H1 (cell line): ENCODE results near the gene LAMB3. TPM values are rescaled to one million over a fixed set of nuclear protein-coding genes. Genes with fewer than 3 reads are reported as not detected.

Experiments
- CTCF ChIA-PET: fragments of 300-600 bp; sonication (Branson Sonifier 250); formaldehyde crosslinking; loops from one replicate; lab custom pipeline; 2021; ENCODE audit not compliant: partially characterized antibody; lab: Charles Lee
- POLR2A ChIA-PET: fragments of 300-600 bp; sonication (Branson Sonifier 250); formaldehyde crosslinking; loops from one replicate; lab custom pipeline; 2021; ENCODE audit warnings: inconsistent platforms; ENCODE audit not compliant: partially characterized antibody; lab: Charles Lee
- DNase-seq, 2 experiments: peaks; one replicate each; pipeline versions ENCODE4 v3.0.0 to v3.0.0-alpha.2; 2010 to 2022; ENCODE audit warnings: low spot score in 2 of 2, low read depth in 1 of 2, mixed read lengths in 1 of 2
- FAIRE-seq: peaks from 2 replicates; lab custom pipeline; 2011; peaks lifted over from hg19 to GRCh38; lab: Jason Lieb, UNC
- H2AFZ ChIP-seq: 2 replicates; pipeline ENCODE4 v1.8.1; 2012; ENCODE audit warnings: low read length, inconsistent platforms
- H2AK5ac ChIP-seq: 2 replicates; pipeline ENCODE4 v1.6.1; 2013; ENCODE audit warnings: low read depth, low read length
- H2BK120ac ChIP-seq: replicated peaks from 2 replicates; pipeline ENCODE3; 2013; ENCODE audit warnings: low read depth, low read length, inconsistent platforms
- H2BK12ac ChIP-seq: 2 replicates; pipeline ENCODE4 v1.6.1; 2013; ENCODE audit warnings: low read depth, low read length
- H2BK15ac ChIP-seq: 2 replicates; pipeline ENCODE4 v1.6.1; 2013; ENCODE audit warnings: low read length
- H2BK20ac ChIP-seq: 2 replicates; pipeline ENCODE4 v1.6.1; 2013; ENCODE audit warnings: low read length
- H2BK5ac ChIP-seq: 2 replicates; pipeline ENCODE4 v1.6.1; 2013; ENCODE audit warnings: low read depth, low read length
- H3K14ac ChIP-seq: 2 replicates; pipeline ENCODE4 v1.6.1; 2013; ENCODE audit warnings: inconsistent platforms; ENCODE audit not compliant: insufficient read length
- H3K18ac ChIP-seq: 2 replicates; pipeline ENCODE4 v1.6.1; 2013; ENCODE audit warnings: low read length; ENCODE audit errors: extremely low read depth
- H3K23ac ChIP-seq: 2 replicates; pipeline ENCODE4 v1.6.1; 2013; ENCODE audit warnings: inconsistent platforms; ENCODE audit not compliant: insufficient read length
- H3K23me2 ChIP-seq: 2 replicates; pipeline ENCODE4 v1.6.1; 2013; ENCODE audit warnings: low read depth, low read length
- H3K27ac ChIP-seq: 2 replicates; pipeline ENCODE4 v1.6.1; 2011; ENCODE audit warnings: low read depth, low read length, inconsistent platforms
- H3K27me3 ChIP-seq, 4 experiments: replicated peaks in 1 of 4; 1 replicate in 1 of 4; 2 replicates in 3 of 4; pipeline versions ENCODE4 v1.6.1 to v1.8.1; 2011 to 2013; ENCODE audit warnings: low read length in 3 of 4, mild to moderate bottlenecking in 3 of 4, inconsistent platforms in 2 of 4, mixed read lengths in 2 of 4, moderate library complexity in 1 of 4; ENCODE audit not compliant: control insufficient read depth in 3 of 4, insufficient read depth in 3 of 4; ENCODE audit errors: extremely low read depth in 1 of 4
- H3K36me3 ChIP-seq, 4 experiments: 2 replicates each; pipeline versions ENCODE4 v1.6.1 to v1.8.1; 2011 to 2013; ENCODE audit warnings: mild to moderate bottlenecking in 4 of 4, low read length in 3 of 4, moderate library complexity in 2 of 4, control low read depth in 1 of 4, inconsistent platforms in 1 of 4; ENCODE audit not compliant: insufficient read depth in 4 of 4, control insufficient read depth in 2 of 4
- H3K4ac ChIP-seq: replicated peaks from 2 replicates; pipeline ENCODE3; 2013; ENCODE audit warnings: low read length, low read depth, mixed read lengths, inconsistent platforms; ENCODE audit not compliant: insufficient read length
- H3K4me1 ChIP-seq, 4 experiments: replicated peaks in 1 of 4; 1 replicate in 1 of 4; 2 replicates in 3 of 4; pipeline versions ENCODE4 v1.6.1 to v1.8.1; 2011 to 2013; ENCODE audit warnings: low read length in 3 of 4, inconsistent platforms in 2 of 4, mixed read lengths in 1 of 4; ENCODE audit not compliant: insufficient read depth in 4 of 4, control insufficient read depth in 3 of 4
- H3K4me2 ChIP-seq, 2 experiments: 2 replicates each; pipeline versions ENCODE4 v1.6.1 to v1.8.1; 2011 to 2013; ENCODE audit warnings: low read depth in 2 of 2, low read length in 2 of 2, control low read depth in 1 of 2, inconsistent platforms in 1 of 2, mild to moderate bottlenecking in 1 of 2; ENCODE audit not compliant: insufficient read depth in 1 of 2
- H3K4me3 ChIP-seq, 4 experiments: fragments of 200-600, 300-600 bp in 1 of 4; sonication (generic), shearing (Covaris generic), sonication (Bioruptor Twin) in 1 of 4; 2 replicates each; pipeline versions ENCODE4 v1.5.1 to v1.8.1; 2011 to 2016; ENCODE audit warnings: low read length in 4 of 4, low read depth in 3 of 4, control low read depth in 2 of 4, inconsistent platforms in 2 of 4, mild to moderate bottlenecking in 2 of 4, mixed read lengths in 1 of 4, moderate library complexity in 1 of 4; ENCODE audit not compliant: insufficient read depth in 2 of 4; ENCODE audit errors: extremely low read depth in 1 of 4
- H3K56ac ChIP-seq: replicated peaks from 2 replicates; pipeline ENCODE3; 2013; ENCODE audit warnings: low read depth, mild to moderate bottlenecking, mixed read lengths, low read length, inconsistent platforms; ENCODE audit not compliant: insufficient read length
- H3K79me1 ChIP-seq: 2 replicates; pipeline ENCODE4 v1.6.1; 2013; ENCODE audit warnings: low read depth, low read length, control low read depth
- H3K79me2 ChIP-seq, 2 experiments: 2 replicates each; pipeline versions ENCODE4 v1.6.1 to v1.8.1; 2012 to 2013; ENCODE audit warnings: low read length in 2 of 2, mild to moderate bottlenecking in 2 of 2, inconsistent platforms in 1 of 2; ENCODE audit not compliant: insufficient read depth in 2 of 2, control insufficient read depth in 1 of 2
- H3K9ac ChIP-seq, 4 experiments: replicated peaks in 1 of 4; 1 replicate in 1 of 4; 2 replicates in 3 of 4; pipeline versions ENCODE4 v1.6.1 to v1.8.1; 2011 to 2013; ENCODE audit warnings: low read depth in 3 of 4, low read length in 3 of 4, control low read depth in 2 of 4, mild to moderate bottlenecking in 2 of 4, moderate library complexity in 2 of 4, inconsistent platforms in 1 of 4; ENCODE audit errors: extremely low read depth in 1 of 4
- H3K9me3 ChIP-seq, 2 experiments: 2 replicates each; pipeline versions ENCODE4 v1.6.1 to v1.8.1; 2012 to 2013; ENCODE audit warnings: mild to moderate bottlenecking in 2 of 2, moderate library complexity in 2 of 2, control low read depth in 1 of 2, inconsistent platforms in 1 of 2, low read depth in 1 of 2, low read length in 1 of 2, mixed read lengths in 1 of 2; ENCODE audit not compliant: insufficient read depth in 2 of 2
- H4K20me1 ChIP-seq, 2 experiments: replicated peaks in 1 of 2; 2 replicates each; pipeline versions ENCODE3 to v1.8.1; 2011 to 2013; ENCODE audit warnings: inconsistent platforms in 2 of 2, low read length in 2 of 2, mild to moderate bottlenecking in 1 of 2; ENCODE audit not compliant: insufficient read depth in 2 of 2, control insufficient read depth in 1 of 2
- H4K5ac ChIP-seq: 2 replicates; pipeline ENCODE4 v1.6.1; 2013; ENCODE audit warnings: low read length, low read depth, mixed read lengths, inconsistent platforms; ENCODE audit not compliant: insufficient read length
- H4K8ac ChIP-seq: 2 replicates; pipeline ENCODE4 v1.8.0; 2013; ENCODE audit warnings: mild to moderate bottlenecking, moderate library complexity, low read length, inconsistent platforms; ENCODE audit not compliant: insufficient read depth; ENCODE audit errors: extremely low read depth
- H4K91ac ChIP-seq: replicated peaks from 2 replicates; pipeline ENCODE3; 2013; ENCODE audit warnings: low read length, mixed read lengths, inconsistent platforms; ENCODE audit not compliant: insufficient read length
- CHD1 ChIP-seq: IDR thresholded peaks from 2 replicates; pipeline ENCODE4 v1.6.1; 2012; ENCODE audit warnings: low read depth, low read length, improper control_type of control experiment
- EGR1 ChIP-seq: IDR thresholded peaks from 2 replicates; pipeline ENCODE4 v1.6.1; 2011; ENCODE audit warnings: low read depth, low read length, borderline replicate concordance
- GABPA ChIP-seq: IDR thresholded peaks from 2 replicates; pipeline ENCODE4 v1.6.1; 2011; ENCODE audit warnings: mild to moderate bottlenecking, low read length, moderate library complexity, borderline replicate concordance; ENCODE audit not compliant: insufficient read depth
- JUND ChIP-seq: IDR thresholded peaks from 2 replicates; pipeline ENCODE4 v1.6.1; 2011; ENCODE audit warnings: mild to moderate bottlenecking, improper control_type of control experiment, low read length
- KDM5A ChIP-seq: fragments of 200-600 bp; IDR thresholded peaks from 2 replicates; pipeline ENCODE4 v1.7.1; 2012; ENCODE audit warnings: mild to moderate bottlenecking, low read length, inconsistent platforms, mixed read lengths
- POLR2AphosphoS5 ChIP-seq: IDR thresholded peaks from 2 replicates; pipeline ENCODE4 v1.6.1; 2011; ENCODE audit warnings: low read depth, low read length
- WGBS, 2 experiments: shearing (Covaris generic) in 1 of 2; methylation state at CpG; one replicate each; pipeline versions ENCODE4 v1.1.6 to v1.1.7; 2013 to 2015; ENCODE audit warnings: low lambda C conversion rate in 2 of 2, mixed read lengths in 2 of 2, inconsistent platforms in 1 of 2, low coverage in 1 of 2, missing lambda C conversion rate in 1 of 2; ENCODE audit not compliant: insufficient replicate concordance in 2 of 2, insufficient coverage in 1 of 2, insufficient read length in 1 of 2; ENCODE audit errors: extremely low coverage in 1 of 2, missing lambda C conversion rate in 1 of 2; 5-methylcytosine and 5-hydroxymethylcytosine counted together
- polyA plus RNA-seq, 7 experiments: library from polyadenylated mRNA; depleted of rRNA in 3 of 7; stranded (reverse) in 5 of 7; unstranded in 2 of 7; fragments of >200 nt in 5 of 7; fragments of 200-250 nt in 2 of 7; gene quantifications; 1 replicate in 5 of 7; 2 replicates in 1 of 7; 4 replicates in 1 of 7; pipeline versions ENCODE4 v1.2.1 to v1.2.3, GENCODE V29; 2011 to 2013; ENCODE audit warnings: missing spikeins in 2 of 7, mixed read lengths in 2 of 7
- total RNA-seq: library from RNA; stranded (reverse); fragmentation: NEBNext Ultra II Directional; extraction: Animal tissue kit (Norgen Biotek cat#: 25700); gene quantifications from 2 replicates; pipeline ENCODE4 v1.2.1, GENCODE V29; 2021
- TF ChIP-seq, protein P1 (sequence below): IDR thresholded peaks from 2 replicates; pipeline ENCODE4 v1.6.1; 2012; ENCODE audit warnings: low read length, inconsistent platforms
- TF ChIP-seq, protein P2 (sequence below): IDR thresholded peaks from 2 replicates; pipeline ENCODE4 v1.6.1; 2011; ENCODE audit warnings: low read length, improper control_type of control experiment

The LAMB3 gene
- total and polyA plus RNA-seq, 2 of the 8 experiments (the other 6 are each of a cell fraction or from before 2014, with no cell fraction given): 0.45 to 0.50 TPM

DNA sequence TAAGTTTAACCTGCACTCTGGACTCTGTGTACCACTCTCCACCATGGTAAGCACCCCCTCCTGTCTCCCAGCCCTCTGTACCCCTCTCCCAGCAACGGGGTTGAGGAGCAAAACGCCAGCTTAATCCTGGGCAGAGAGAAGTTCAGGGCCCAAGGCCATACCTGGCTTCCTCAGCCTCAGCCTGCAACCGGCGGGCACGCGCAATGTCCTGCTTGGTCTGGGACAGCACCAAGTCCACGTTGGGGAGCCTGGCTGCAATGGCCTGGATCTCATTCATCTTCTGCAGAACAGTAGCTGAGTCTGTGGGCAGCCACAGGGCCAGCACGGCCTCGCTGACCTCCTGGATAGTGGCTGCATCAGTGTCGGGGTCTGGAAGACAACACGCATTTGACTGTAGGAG, 33.9 kb downstream of the LAMB3 start:
- H3K56ac ChIP-seq: no peak overlapping the region
- H3K4me3 ChIP-seq: no peak overlapping the region
- FAIRE-seq (no peak), DNase-seq (no peak)
- no peak overlapping the region for H2BK5ac ChIP-seq
- H2BK20ac ChIP-seq: no peak overlapping the region
- CTCF ChIA-PET: interaction anchor here (1.5 to 28.8 kb wide), 8 partner anchors 8 to 70 kb away, joined by 3 to 636 read pairs (median 17); partner anchors contain the start of gene CAMK1G
- no peak overlapping the region for H3K27ac ChIP-seq
- no peak overlapping the region for H3K4me2 ChIP-seq
- H2BK12ac ChIP-seq: no peak overlapping the region
- H4K20me1 ChIP-seq: no peaks in the 10 kb centered on the region
- WGBS, 2 experiments: 97% methylated on average over 10 of the region's 11 CpGs; no CpG with 5 or more reads in 1 of the 2 experiments
- H4K5ac ChIP-seq: no peak overlapping the region
- POLR2A ChIA-PET: no interaction called here
- H4K91ac ChIP-seq: no peak overlapping the region
- H3K18ac ChIP-seq: no peak overlapping the region
- H3K9ac ChIP-seq: no peak overlapping the region
- H2BK120ac ChIP-seq: no peak overlapping the region
- no peak overlapping the region for H3K14ac ChIP-seq
- no peaks in the 10 kb centered on the region for H3K36me3 ChIP-seq
- no peaks in the 10 kb centered on the region for H3K79me2 ChIP-seq
- no peaks in the 10 kb centered on the region for H3K9me3 ChIP-seq
- no peaks in the 10 kb centered on the region; a peak in 2 of 7 replicates for H3K4me1 ChIP-seq
- no peak overlapping the region for H2AFZ ChIP-seq
- H2AK5ac ChIP-seq: no peak overlapping the region
- no peak overlapping the region for H3K4ac ChIP-seq
- no peak overlapping the region for H3K23ac ChIP-seq
- no peak overlapping the region for H4K8ac ChIP-seq
- H3K23me2 ChIP-seq: no peaks in the 10 kb centered on the region; the same call in 1 of the 2 replicates
- no peak overlapping the region for H2BK15ac ChIP-seq
- no peaks in the 10 kb centered on the region for H3K27me3 ChIP-seq
- no peaks in the 10 kb centered on the region for H3K79me1 ChIP-seq
- TF ChIP-seq, protein P1, sequence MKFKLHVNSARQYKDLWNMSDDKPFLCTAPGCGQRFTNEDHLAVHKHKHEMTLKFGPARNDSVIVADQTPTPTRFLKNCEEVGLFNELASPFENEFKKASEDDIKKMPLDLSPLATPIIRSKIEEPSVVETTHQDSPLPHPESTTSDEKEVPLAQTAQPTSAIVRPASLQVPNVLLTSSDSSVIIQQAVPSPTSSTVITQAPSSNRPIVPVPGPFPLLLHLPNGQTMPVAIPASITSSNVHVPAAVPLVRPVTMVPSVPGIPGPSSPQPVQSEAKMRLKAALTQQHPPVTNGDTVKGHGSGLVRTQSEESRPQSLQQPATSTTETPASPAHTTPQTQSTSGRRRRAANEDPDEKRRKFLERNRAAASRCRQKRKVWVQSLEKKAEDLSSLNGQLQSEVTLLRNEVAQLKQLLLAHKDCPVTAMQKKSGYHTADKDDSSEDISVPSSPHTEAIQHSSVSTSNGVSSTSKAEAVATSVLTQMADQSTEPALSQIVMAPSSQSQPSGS: no peak
- TF ChIP-seq CHD1 (no peak), JUND (no peak), POLR2AphosphoS5 (no peak), EGR1 (no peak), GABPA (no peak), KDM5A (no peak)
- TF ChIP-seq, protein P2, sequence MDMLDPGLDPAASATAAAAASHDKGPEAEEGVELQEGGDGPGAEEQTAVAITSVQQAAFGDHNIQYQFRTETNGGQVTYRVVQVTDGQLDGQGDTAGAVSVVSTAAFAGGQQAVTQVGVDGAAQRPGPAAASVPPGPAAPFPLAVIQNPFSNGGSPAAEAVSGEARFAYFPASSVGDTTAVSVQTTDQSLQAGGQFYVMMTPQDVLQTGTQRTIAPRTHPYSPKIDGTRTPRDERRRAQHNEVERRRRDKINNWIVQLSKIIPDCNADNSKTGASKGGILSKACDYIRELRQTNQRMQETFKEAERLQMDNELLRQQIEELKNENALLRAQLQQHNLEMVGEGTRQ: no peak
